ENCODE results near the gene CST3. TPM values are rescaled to one million over a fixed set of nuclear protein-coding genes. Genes with fewer than 3 reads are reported as not detected.
"Not testable (repeated sequence)": the region's sequence is repeated elsewhere in the genome, so short reads cannot be mapped to it uniquely, and the experiment has no call there.

CST3 gene
- total RNA-seq, 2 experiments from 2014 or later, result 21.8 to 24.2 TPM

DNA sequence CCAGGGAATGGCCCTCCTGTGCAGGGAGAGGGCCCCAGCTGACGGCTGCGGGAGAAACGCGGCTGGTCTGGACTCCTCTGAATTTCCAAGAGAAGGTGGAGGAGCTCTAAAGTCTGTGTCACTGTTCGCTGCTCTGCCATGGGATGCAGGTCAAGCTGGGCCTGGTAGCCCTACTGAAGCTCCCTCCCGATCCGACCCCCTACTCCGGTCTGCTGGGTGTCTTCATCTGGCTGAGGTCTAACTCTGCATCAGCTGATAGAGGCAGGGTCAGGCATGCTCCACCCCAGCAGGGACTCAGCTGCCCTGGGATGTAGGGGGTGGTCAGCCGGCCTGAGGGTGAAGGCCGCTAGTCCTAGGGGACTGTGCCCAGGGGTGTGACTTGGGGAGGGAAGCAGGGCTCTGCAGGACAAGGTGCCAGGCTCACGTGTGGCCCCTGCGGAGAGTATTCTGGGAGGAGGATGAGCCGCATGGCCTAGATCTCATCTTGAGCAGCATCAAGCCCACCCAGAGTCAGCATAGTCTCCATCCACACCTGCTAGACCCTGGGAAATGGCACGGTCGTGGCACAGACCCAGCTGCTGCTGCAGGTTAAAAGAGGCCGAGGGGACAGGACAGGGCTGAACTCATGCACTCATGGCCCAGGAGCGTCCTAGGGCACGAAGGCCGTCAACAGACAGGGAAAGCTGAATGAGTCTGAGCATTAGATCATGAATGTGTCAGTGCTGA is 1.4 kb downstream of the CST3 start:
- Mint-ChIP-seq H3K27me3 (peaks cover 38% of the 10 kb centered on the region), H3K4me3 (peak overlapping the region; percentile 67), H3K4me1 (ENCODE audit: low read depth) (peaks cover 5% of the 10 kb centered on the region), H3K27ac (no peak overlapping the region), H3K9me3 (no peaks in the 10 kb centered on the region), H3K36me3 (ENCODE audit: low read depth) (no peaks in the 10 kb centered on the region)
- no peaks in the 10 kb centered on the region for H3K4me1 ChIP-seq (ENCODE audit: insufficient read depth, low read length)
- H3K27me3 ChIP-seq (ENCODE audit: control insufficient read depth in 1 of 2, insufficient read depth in 2 of 2, low read length in 2 of 2), result peaks cover 3 to 9% of the 10 kb centered on the region in 2 experiments
- ChIA-PET POLR2A (no interaction called here), CTCF (no interaction called here)
- ATAC-seq (ENCODE audit: poor library complexity), result no peak
- peak overlapping the region; percentile 35 for H3K4me3 ChIP-seq (ENCODE audit: low read length)
- peaks cover 0 to 2% of the 10 kb centered on the region in 2 experiments for H3K9me3 ChIP-seq (ENCODE audit: control insufficient read depth in 1 of 2, insufficient read depth in 1 of 2, low read length in 2 of 2)
- no peak for DNase-seq
- H3K36me3 ChIP-seq (ENCODE audit: insufficient read depth, low read length), result no peaks in the 10 kb centered on the region
- TF ChIP-seq, protein P1, sequence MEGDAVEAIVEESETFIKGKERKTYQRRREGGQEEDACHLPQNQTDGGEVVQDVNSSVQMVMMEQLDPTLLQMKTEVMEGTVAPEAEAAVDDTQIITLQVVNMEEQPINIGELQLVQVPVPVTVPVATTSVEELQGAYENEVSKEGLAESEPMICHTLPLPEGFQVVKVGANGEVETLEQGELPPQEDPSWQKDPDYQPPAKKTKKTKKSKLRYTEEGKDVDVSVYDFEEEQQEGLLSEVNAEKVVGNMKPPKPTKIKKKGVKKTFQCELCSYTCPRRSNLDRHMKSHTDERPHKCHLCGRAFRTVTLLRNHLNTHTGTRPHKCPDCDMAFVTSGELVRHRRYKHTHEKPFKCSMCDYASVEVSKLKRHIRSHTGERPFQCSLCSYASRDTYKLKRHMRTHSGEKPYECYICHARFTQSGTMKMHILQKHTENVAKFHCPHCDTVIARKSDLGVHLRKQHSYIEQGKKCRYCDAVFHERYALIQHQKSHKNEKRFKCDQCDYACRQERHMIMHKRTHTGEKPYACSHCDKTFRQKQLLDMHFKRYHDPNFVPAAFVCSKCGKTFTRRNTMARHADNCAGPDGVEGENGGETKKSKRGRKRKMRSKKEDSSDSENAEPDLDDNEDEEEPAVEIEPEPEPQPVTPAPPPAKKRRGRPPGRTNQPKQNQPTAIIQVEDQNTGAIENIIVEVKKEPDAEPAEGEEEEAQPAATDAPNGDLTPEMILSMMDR (IDR thresholded peaks at IDR 0.05), result no peak
- intact Hi-C loops (cut with DNase I, micrococcal nuclease), result no loop called here
- H3K27ac ChIP-seq (ENCODE audit: low read depth in 1 of 2, low read length in 2 of 2), result no peak overlapping the region

DNA sequence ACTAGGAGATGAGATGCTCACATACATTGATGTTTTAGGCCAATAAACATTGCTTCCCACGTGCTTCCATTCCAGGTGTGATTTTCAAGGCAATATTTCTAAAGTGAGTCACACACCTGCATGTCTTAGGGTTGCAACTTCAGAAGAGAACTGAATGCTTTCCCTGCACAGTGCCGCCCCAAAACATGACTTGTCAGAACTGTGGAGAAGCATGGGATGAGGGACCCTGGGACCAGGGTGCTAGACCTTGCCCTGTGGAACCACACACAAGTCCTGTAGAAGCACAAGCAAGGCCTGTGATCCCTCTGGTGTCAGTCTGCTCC is 2.0 kb downstream of the CST3 start:
- ATAC-seq (ENCODE audit: poor library complexity); POLR2A ChIA-PET; H3K4me3 Mint-ChIP-seq: not testable (repeated sequence)

DNA sequence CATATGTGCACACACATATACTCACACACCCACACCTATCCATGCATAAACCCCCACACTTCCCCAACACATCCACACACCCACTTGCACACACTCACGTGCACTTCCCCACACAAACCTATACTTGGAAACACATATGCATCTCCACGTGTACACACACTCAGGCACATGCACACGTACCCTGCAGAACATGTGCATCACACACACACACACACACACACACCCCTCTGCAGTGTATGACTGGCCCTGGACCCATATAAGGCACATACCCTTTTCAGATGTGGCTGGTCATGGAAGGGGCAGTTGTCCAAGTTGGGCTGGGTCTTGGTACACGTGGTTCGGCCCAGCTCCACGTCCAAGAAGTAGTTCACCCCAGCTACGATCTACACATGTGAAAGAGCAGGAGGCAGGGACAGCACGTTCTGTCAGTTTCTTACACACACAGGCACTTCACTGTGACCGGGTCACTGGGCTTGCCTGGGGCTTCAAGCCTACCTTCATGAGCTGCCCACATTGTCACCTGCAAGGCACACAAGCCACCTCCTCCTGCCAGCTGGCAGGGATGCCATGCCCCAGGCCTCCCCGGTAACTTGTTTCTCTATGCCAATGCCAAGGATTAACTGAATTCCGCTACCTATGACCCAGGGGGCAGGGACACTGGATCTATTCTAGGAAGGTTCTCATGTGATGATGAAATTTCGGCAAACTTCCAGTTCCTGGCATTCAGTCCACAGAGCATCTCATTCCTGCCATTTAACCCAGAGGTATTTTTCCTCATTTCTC is 2.6 kb downstream of the CST3 start:
- peaks cover 38% of the 10 kb centered on the region for H3K27me3 Mint-ChIP-seq
- no peak for DNase-seq
- no peaks in the 10 kb centered on the region for H3K4me1 ChIP-seq (ENCODE audit: insufficient read depth, low read length)
- H3K36me3 Mint-ChIP-seq (ENCODE audit: low read depth), result no peaks in the 10 kb centered on the region
- H3K4me1 Mint-ChIP-seq (ENCODE audit: low read depth), result peaks cover 5% of the 10 kb centered on the region
- peaks cover 3 to 9% of the 10 kb centered on the region in 2 experiments for H3K27me3 ChIP-seq (ENCODE audit: control insufficient read depth in 1 of 2, insufficient read depth in 2 of 2, low read length in 2 of 2)
- ATAC-seq (ENCODE audit: poor library complexity), result no peak
- H3K27ac Mint-ChIP-seq, result no peak overlapping the region
- no peaks in the 10 kb centered on the region for H3K36me3 ChIP-seq (ENCODE audit: insufficient read depth, low read length)
- no peaks in the 10 kb centered on the region for H3K9me3 Mint-ChIP-seq
- POLR2A ChIA-PET, result interaction anchor here (0.6 kb wide), 1 partner anchor 1919 kb away, joined by 3 read pairs; no protein-coding TSS in a partner anchor
- TF ChIP-seq, protein P1 (IDR thresholded peaks at IDR 0.05), result no peak
- intact Hi-C loops (cut with DNase I, micrococcal nuclease), result no loop called here
- no peak overlapping the region for H3K4me3 Mint-ChIP-seq
- H3K4me3 ChIP-seq (ENCODE audit: low read length), result no peak overlapping the region
- no peak overlapping the region for H3K27ac ChIP-seq (ENCODE audit: low read depth in 1 of 2, low read length in 2 of 2)
- H3K9me3 ChIP-seq (ENCODE audit: control insufficient read depth in 1 of 2, insufficient read depth in 1 of 2, low read length in 2 of 2), result peaks cover 0 to 2% of the 10 kb centered on the region in 2 experiments
- CTCF ChIA-PET, result no interaction called here

More for the DNA sequence above, 2.0 kb downstream of the CST3 start:
- H3K4me3 ChIP-seq (ENCODE audit: low read length), result peak overlapping the region; percentile 35
- CTCF ChIA-PET; intact Hi-C loops (cut with DNase I, micrococcal nuclease); H3K9me3 Mint-ChIP-seq; H3K36me3 ChIP-seq (ENCODE audit: insufficient read depth, low read length); H3K9me3 ChIP-seq (ENCODE audit: control insufficient read depth in 1 of 2, insufficient read depth in 1 of 2, low read length in 2 of 2); H3K36me3 Mint-ChIP-seq (ENCODE audit: low read depth); H3K27me3 ChIP-seq (ENCODE audit: control insufficient read depth in 1 of 2, insufficient read depth in 2 of 2, low read length in 2 of 2); H3K4me1 ChIP-seq (ENCODE audit: insufficient read depth, low read length); H3K27ac Mint-ChIP-seq; DNase-seq; H3K27ac ChIP-seq (ENCODE audit: low read depth in 1 of 2, low read length in 2 of 2); H3K4me1 Mint-ChIP-seq (ENCODE audit: low read depth): not testable (repeated sequence)
- peaks cover 38% of the 10 kb centered on the region for H3K27me3 Mint-ChIP-seq
